Measurements from ENCODE around the gene FDXR. TPM values are rescaled to one million over a fixed set of nuclear protein-coding genes. Genes with fewer than 3 reads are reported as not detected.
"Not testable (repeated sequence)": the region's sequence is repeated elsewhere in the genome, so short reads cannot be mapped to it uniquely, and the experiment has no call there.

Gene FDXR
- total RNA-seq, 2 experiments from 2014 or later, result 61.8 to 67.6 TPM

DNA sequence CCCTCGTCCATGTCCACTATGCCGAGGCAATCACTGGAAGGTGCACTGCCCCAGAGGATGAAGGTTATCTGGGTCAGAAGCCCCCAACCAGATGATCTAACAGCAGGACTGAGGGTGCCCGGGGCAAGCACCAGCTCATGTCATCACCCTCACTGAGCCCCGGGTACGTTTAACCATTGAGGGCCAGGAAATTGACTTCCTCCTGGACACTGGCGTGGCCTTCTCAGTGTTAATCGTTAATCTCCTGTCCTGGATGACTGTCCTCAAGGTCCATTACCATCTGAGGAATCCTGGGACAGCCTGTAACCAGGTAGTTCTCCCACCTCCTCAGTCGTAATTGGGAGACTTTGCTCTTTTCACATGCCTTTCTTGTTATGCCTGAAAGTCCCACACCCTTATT lies 38.6 kb upstream of the FDXR start:
- H3K27me3 Mint-ChIP-seq (ENCODE audit: low read depth); H3K9me3 Mint-ChIP-seq; H3K4me3 Mint-ChIP-seq; H3K4me1 Mint-ChIP-seq (ENCODE audit: low read depth); H3K36me3 Mint-ChIP-seq (ENCODE audit: low read depth); intact Hi-C loops (cut with micrococcal nuclease); CTCF ChIA-PET; DNase-seq; H3K27ac Mint-ChIP-seq: not testable (repeated sequence)

DNA sequence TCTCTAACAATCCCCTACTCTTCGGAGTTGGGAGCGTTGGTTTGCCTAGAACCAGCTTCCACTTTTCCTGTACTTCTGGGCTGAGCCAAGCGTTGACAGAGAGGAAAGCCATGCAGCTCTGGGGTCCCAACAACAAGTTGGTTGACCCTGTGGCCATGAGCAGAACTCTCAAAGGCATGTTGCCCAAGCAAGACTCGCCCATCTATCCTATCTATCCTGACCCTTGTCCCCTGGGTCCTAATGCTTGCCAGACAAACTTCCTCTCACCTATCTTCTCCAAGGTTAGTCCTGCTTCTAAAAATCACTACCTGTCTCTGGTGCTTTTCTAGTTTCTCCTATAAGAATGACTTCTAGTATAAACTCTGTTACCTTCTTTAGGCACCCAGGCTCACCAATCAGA lies 36.3 kb upstream of the FDXR start:
- H3K9me3 Mint-ChIP-seq; H3K27ac Mint-ChIP-seq; H3K36me3 Mint-ChIP-seq (ENCODE audit: low read depth); H3K4me1 Mint-ChIP-seq (ENCODE audit: low read depth); intact Hi-C loops (cut with micrococcal nuclease); DNase-seq; H3K27me3 Mint-ChIP-seq (ENCODE audit: low read depth); H3K4me3 Mint-ChIP-seq; CTCF ChIA-PET: not testable (repeated sequence)

DNA sequence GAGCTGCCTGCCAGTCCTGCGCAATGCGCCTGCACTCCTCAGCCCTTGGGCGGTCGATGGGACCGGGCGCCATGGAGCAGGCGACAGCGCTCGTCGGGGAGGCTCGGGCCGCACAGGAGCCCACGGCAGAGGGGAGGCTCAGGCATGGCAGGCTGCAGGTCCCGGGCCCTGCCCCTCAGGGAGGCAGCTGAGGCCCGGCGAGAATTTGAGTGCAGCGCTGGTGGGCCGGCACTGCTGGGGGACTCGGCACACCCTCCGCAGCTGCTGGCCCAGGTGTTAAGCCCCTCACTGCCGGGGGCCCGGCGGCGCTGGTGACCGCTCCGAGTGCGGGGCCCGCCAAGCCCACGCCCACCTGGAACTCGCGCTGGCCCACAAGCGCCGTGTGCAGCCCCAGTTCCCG lies 34.2 kb upstream of the FDXR start:
- CTCF ChIA-PET, result interaction anchor here (0.6 to 1.3 kb wide), 2 partner anchors 54 to 110 kb away, joined by 4 to 6 read pairs; no protein-coding TSS in a partner anchor
- intact Hi-C loops (cut with micrococcal nuclease), result no loop called here
- H3K4me3 Mint-ChIP-seq, result no peak overlapping the region
- no peaks in the 10 kb centered on the region for H3K4me1 Mint-ChIP-seq (ENCODE audit: low read depth)
- H3K9me3 Mint-ChIP-seq, result no peaks in the 10 kb centered on the region
- no peak for DNase-seq
- H3K27me3 Mint-ChIP-seq (ENCODE audit: low read depth), result no peaks in the 10 kb centered on the region
- H3K36me3 Mint-ChIP-seq (ENCODE audit: low read depth), result no peaks in the 10 kb centered on the region
- H3K27ac Mint-ChIP-seq, result no peak overlapping the region

DNA sequence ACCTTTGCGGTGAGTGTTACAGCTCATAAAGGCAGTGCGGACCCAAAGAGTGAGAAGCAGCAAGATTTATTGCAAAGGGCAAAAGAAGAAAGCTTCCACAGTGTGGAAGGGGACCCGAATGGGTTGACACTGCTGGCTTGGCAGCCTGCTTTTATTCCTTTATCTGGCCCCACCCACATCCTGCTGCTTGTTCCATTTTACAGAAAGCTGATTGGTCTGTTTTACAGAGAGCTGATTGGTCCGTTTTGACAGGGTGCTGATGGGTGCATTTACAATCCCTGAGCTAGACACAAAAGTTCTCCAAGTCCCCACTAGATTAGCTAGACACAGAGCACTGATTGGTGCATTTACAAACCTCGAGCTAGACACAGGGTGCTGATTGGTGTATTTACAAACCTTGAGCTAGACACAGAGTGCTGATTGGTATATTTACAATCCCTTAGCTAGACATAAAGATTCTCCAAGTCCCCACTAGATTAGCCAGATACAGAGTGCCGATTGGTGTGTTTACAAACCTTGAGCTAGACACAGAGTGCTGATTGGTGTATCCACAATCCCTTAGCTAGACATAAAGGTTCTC lies 33.5 kb upstream of the FDXR start:
- CTCF ChIA-PET, result interaction anchor here (1.3 kb wide), 2 partner anchors 46 to 54 kb away, joined by 5 to 6 read pairs; no protein-coding TSS in a partner anchor
- H3K9me3 Mint-ChIP-seq; DNase-seq; H3K4me3 Mint-ChIP-seq; intact Hi-C loops (cut with micrococcal nuclease); H3K36me3 Mint-ChIP-seq (ENCODE audit: low read depth); H3K4me1 Mint-ChIP-seq (ENCODE audit: low read depth); H3K27ac Mint-ChIP-seq; H3K27me3 Mint-ChIP-seq (ENCODE audit: low read depth): not testable (repeated sequence)

DNA sequence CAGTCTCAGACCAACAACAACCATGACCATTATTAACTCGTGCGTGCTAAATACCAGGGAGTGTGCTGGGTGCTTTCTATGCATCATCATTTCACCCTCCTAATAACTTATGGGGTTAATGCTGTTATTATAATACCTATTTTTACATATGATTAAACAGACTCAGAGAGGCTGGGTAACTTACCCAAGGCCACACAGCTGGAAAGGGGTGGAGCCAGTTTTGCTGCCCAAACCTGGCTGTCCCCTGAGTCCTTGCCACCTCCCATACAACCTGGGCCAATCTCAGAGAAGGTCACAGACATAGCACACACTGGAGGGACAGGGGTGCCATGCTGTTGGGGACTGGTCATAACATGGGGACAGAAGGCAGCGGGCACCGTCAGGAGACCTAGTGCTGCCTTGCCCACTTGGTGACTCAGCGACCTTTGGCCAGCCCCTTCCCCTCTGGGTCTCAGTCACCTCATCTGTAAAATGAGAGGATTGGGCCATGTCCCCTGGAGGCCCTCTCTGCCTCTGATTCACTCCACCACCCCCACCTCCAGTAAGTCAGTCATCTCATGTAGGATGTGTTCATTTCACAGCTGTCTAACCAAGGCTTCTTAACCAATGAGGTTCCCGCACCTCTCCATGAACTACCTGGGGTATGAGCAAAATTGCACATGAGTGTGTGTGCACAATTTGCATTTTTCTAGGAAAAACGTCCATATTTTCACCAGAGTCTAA lies 32.1 kb upstream of the FDXR start:
- intact Hi-C loops (cut with micrococcal nuclease), result no loop called here
- Mint-ChIP-seq H3K27me3 (ENCODE audit: low read depth) (no peaks in the 10 kb centered on the region), H3K4me3 (no peak overlapping the region), H3K9me3 (no peaks in the 10 kb centered on the region), H3K36me3 (ENCODE audit: low read depth) (no peaks in the 10 kb centered on the region), H3K27ac (no peak overlapping the region), H3K4me1 (ENCODE audit: low read depth) (no peaks in the 10 kb centered on the region)
- CTCF ChIA-PET, result no interaction called here
- no peak for DNase-seq

DNA sequence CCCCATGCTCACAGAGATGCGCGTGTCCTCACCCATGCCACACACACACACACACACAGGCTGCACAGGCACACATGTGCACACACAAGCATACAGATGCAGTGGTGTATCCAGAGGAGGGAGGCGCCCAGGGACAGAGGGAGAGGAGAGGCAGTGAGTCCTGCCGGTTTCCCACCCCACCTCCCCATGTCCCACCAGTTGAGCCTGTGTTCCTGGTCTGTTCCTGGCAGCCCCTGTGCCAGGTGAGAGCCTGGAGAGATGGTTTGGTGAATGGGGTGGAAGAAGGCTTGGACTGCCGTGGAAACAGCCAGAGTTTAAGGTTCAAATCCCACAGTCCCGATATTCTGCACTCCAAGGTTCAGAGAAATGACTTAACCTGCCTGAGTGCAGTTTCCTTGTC lies 30.9 kb upstream of the FDXR start:
- DNase-seq, result no peak
- intact Hi-C loops (cut with micrococcal nuclease), result no loop called here
- no peaks in the 10 kb centered on the region for H3K36me3 Mint-ChIP-seq (ENCODE audit: low read depth)
- H3K4me3 Mint-ChIP-seq, result no peak overlapping the region
- H3K9me3 Mint-ChIP-seq, result no peaks in the 10 kb centered on the region
- CTCF ChIA-PET, result no interaction called here
- H3K4me1 Mint-ChIP-seq (ENCODE audit: low read depth), result no peaks in the 10 kb centered on the region
- H3K27ac Mint-ChIP-seq, result no peak overlapping the region
- H3K27me3 Mint-ChIP-seq (ENCODE audit: low read depth), result no peaks in the 10 kb centered on the region

DNA sequence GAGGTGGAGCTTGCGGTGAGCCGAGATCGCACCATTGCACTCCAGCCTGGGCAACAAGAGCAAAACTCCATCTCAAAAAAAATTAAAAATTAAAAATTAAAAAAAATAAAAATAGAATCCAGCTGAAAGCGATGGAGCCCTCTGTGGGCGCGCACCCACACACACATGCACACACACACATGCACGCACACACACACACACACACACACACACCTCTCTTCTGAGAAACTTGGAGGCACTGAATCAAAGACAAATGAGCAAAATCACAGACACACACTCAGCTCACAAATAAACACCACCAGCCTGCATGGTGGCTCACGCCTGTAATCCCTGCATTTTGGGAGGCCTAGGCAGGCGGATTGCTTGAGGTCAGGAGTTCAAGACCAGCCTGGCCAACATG lies 30.2 kb upstream of the FDXR start:
- intact Hi-C loops (cut with micrococcal nuclease), result no loop called here
- Mint-ChIP-seq H3K36me3 (ENCODE audit: low read depth) (no peaks in the 10 kb centered on the region), H3K27me3 (ENCODE audit: low read depth) (no peaks in the 10 kb centered on the region), H3K27ac (no peak overlapping the region), H3K4me1 (ENCODE audit: low read depth) (no peaks in the 10 kb centered on the region), H3K9me3 (no peaks in the 10 kb centered on the region), H3K4me3 (no peak overlapping the region)
- CTCF ChIA-PET, result no interaction called here
- DNase-seq, result no peak

DNA sequence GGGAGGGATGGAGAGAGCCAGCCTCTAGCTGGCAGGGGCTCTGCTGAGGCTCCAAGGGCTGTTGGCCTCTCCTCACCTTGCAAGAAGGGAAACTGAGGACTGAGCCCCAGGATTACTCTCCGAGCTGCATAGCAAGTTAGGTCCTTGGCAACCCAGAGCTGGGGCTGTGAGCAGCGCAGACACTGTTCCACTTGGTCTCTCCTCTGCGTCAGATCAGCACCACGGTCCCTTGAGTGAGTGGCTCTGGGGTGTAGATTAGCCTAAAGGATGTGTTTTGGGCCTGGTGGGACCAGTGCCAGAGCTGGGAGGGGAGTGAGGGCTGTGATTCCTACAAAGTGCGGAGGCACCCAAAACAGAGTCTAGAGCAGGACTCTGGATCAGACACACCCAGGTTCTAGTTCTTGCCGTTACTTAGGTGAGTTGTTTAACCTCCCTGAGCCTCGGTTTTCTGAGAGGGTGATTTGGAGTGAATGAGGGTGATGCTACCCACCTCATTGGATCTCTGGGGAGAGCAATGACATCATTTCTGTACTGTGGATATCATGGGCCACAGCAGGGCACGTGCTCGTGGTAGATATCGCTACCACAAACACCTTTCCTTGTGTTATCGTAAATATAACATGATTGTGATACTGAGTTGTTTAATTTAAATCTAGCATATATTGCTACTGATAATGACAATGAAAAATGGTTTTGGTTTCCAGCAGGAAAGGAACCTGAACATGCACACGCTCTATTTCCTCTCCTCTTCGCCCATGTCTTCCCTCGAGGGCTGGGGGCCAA lies 28.8 kb upstream of the FDXR start:
- Mint-ChIP-seq H3K36me3 (ENCODE audit: low read depth) (no peaks in the 10 kb centered on the region), H3K9me3 (no peaks in the 10 kb centered on the region), H3K4me3 (no peak overlapping the region), H3K27ac (no peak overlapping the region), H3K4me1 (ENCODE audit: low read depth) (no peaks in the 10 kb centered on the region), H3K27me3 (ENCODE audit: low read depth) (no peaks in the 10 kb centered on the region)
- DNase-seq, result no peak
- intact Hi-C loops (cut with micrococcal nuclease), result no loop called here
- CTCF ChIA-PET, result interaction anchor here (0.6 kb wide), 1 partner anchor 56 kb away, joined by 3 read pairs; no protein-coding TSS in a partner anchor

DNA sequence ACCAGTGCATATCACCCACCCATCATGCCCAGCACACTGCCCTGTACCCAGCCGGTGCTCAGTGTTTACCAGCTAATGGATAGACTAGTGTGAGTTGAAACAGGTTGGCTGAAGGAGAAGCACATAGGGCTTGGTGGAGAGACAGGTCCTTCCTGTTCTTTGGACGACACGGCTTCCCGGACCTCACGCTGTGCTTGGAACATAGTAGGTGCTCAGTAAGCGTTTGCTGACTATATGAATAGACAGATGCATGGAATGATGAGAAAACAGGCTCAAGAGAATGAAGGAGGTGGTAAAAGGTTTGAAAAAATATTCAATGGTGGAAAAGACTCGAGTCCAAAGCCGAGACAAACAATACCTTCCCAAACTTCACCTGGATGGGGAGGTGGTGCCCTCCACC lies 27.4 kb upstream of the FDXR start:
- Mint-ChIP-seq H3K36me3 (ENCODE audit: low read depth) (no peaks in the 10 kb centered on the region), H3K4me1 (ENCODE audit: low read depth) (no peaks in the 10 kb centered on the region), H3K4me3 (no peak overlapping the region), H3K27me3 (ENCODE audit: low read depth) (no peaks in the 10 kb centered on the region), H3K27ac (no peak overlapping the region), H3K9me3 (no peaks in the 10 kb centered on the region)
- intact Hi-C loops (cut with micrococcal nuclease), result no loop called here
- CTCF ChIA-PET, result interaction anchor here (1.1 kb wide), 1 partner anchor 61 kb away, joined by 3 read pairs; no protein-coding TSS in a partner anchor
- no peak for DNase-seq

DNA sequence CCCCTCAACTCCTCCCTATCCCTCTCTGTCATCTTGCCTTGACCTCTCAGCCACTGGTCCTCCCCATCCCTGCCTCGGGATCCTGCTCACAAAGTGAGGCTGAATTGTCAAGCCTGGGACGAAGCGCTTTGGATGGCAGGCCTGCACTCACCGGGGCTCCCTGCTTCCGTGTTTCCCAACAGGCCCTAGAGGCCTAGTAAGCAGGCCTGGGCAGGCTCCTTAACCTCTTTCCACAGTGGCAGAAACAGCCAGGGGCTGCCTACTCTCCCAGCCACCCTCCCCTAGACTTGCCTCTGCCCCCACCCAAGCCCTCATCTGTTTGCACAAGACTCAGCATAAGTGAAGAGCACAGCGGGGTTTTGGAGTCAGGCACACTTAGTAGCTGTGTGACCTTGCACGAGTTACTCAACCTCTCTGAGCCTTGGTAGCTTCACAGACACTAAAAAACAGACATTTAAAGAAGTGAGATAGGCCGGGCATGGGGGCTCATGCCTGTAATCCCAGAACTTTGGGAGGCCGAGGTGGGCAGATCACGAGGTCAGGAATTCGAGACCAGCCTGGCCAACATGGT lies 25.7 kb upstream of the FDXR start:
- CTCF ChIA-PET, result interaction anchor here (0.6 to 1.0 kb wide), 3 partner anchors 17 to 107 kb away, joined by 3 read pairs; no protein-coding TSS in a partner anchor
- Mint-ChIP-seq H3K4me3 (no peak overlapping the region), H3K9me3 (no peaks in the 10 kb centered on the region), H3K4me1 (ENCODE audit: low read depth) (peaks cover 2% of the 10 kb centered on the region), H3K27ac (no peak overlapping the region), H3K27me3 (ENCODE audit: low read depth) (peaks cover 13% of the 10 kb centered on the region), H3K36me3 (ENCODE audit: low read depth) (no peaks in the 10 kb centered on the region)
- intact Hi-C loops (cut with micrococcal nuclease), result no loop called here
- no peak for DNase-seq

DNA sequence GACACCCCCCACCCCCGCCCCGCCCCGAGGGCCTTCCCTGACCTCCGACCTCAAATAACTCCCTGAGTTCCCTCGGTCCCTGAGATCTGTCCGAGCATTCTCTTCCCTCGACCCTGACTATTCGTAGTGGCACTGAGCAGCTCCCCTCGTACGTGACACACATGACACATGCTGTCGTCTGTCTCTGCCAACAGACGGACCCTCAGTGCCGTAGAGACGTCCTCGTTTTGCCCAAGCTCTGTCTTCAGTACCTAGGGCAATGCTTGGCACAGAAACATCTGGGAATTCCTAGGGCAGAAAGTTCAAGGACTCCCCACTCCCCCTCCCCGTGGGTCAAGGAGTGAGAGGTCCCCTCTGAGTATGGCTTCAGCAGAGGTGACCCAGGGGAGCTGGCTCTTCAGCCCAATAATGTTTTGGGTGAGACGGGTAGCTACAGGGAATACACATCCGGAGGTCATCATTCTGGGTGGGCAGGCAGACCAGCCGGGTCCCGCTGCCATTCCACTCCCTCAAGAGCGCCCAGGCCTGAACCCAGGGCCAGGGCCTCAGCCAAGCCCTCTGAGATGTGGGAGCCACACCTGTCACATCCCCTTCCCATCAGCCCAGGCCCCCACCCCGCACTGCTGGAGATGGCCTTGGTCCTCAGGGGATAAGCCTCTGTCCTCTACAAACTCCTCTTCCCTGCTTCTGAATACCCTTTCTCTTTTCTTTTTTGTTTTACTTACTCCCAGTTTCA lies 21.3 kb upstream of the FDXR start:
- DNase-seq, result no peak
- intact Hi-C loops (cut with micrococcal nuclease), result no loop called here
- Mint-ChIP-seq H3K9me3 (no peaks in the 10 kb centered on the region), H3K4me3 (peak overlapping the region; percentile 43), H3K27ac (no peak overlapping the region), H3K27me3 (ENCODE audit: low read depth) (peaks cover 23% of the 10 kb centered on the region), H3K36me3 (ENCODE audit: low read depth) (no peaks in the 10 kb centered on the region), H3K4me1 (ENCODE audit: low read depth) (peaks cover 2% of the 10 kb centered on the region)
- CTCF ChIA-PET, result no interaction called here
